ENCODE results near the gene SESTD1. TPM values are rescaled to one million over a fixed set of nuclear protein-coding genes. Genes with fewer than 3 reads are reported as not detected.

The SESTD1 gene
- total and polyA plus RNA-seq, 9 of the 15 experiments (the other 6 are each of a cell fraction or from before 2014, with no cell fraction given) = 0.32 to 5.6 (median 2.1) TPM

DNA sequence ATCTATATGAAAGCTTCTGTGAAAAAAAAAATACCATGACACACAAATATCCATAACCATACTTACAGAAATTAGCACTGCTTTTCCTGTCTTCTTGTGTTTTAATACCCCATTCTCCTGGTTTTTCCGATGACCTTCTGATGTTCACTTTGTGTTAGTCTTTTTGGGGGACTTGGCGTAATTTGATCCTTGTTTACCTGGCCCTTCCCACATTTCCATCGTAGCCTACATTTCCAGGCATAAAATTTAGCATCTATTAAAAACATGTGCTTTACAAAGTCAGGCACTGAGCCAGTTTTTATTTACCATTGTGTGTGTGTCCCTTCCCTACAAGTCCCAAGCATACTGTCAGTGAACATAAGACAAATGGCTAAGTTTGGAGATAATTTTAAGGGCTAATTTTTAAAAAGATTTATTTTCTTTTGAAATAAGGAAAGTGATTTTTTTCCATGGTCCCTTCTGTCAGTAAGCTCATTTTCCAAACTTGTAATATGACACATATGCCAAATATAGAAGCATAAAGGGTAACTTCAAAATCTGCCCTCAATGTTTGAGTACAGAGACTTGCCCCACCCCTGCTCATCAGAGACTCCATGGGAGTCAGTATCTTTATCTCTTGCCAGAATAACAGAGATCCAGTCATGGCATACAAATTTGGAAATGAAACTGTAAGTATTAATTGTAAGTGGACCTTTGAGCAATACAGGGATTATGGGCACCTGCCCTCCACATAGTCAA, 27.3 kb downstream of the SESTD1 start:
- no peaks in the 10 kb centered on the region for H3K79me2 ChIP-seq (ENCODE audit: control insufficient read depth, insufficient read depth, low read length)
- no peak overlapping the region for H3K4me2 ChIP-seq (ENCODE audit: insufficient read depth, low read length)
- no peak for FAIRE-seq
- no peak overlapping the region for H3K27ac ChIP-seq (ENCODE audit: extremely low read depth, low read depth, low read length)
- no peaks in the 10 kb centered on the region for H3K27me3 ChIP-seq (ENCODE audit: control insufficient read depth in 2 of 2, insufficient read depth in 2 of 2, low read length in 2 of 2)
- H2AFZ ChIP-seq (ENCODE audit: low read depth, low read length) = no peak overlapping the region
- H3K36me3 ChIP-seq (ENCODE audit: control insufficient read depth, insufficient read depth, low read length) = no peaks in the 10 kb centered on the region
- no peak for ATAC-seq
- no peaks in the 10 kb centered on the region for H3K9me3 ChIP-seq (replicated peaks; ENCODE audit: control insufficient read depth, insufficient read depth, low read depth, low read length)
- no peak for DNase-seq (ENCODE audit: extremely low read depth in 1 of 4, low spot score in 3 of 4)
- no peak overlapping the region for H3K4me3 ChIP-seq
- ChIA-PET CTCF (ENCODE audit: low intra/inter-chr PET ratio) (no interaction called here), POLR2A (no interaction called here)
- no peak overlapping the region for H3K9ac ChIP-seq (ENCODE audit: insufficient read depth in 1 of 2, low read depth in 2 of 2, low read length in 2 of 2)
- 0% methylated on average over 3 of the region's 3 CpGs for WGBS (ENCODE audit: insufficient coverage, low coverage, missing lambda C conversion rate)
- no peaks in the 10 kb centered on the region for H3K9me1 ChIP-seq (ENCODE audit: control insufficient read depth, insufficient read depth, low read length)
- no peaks in the 10 kb centered on the region for H4K20me1 ChIP-seq (replicated peaks; ENCODE audit: control insufficient read depth, insufficient read depth, low read length)
- H3K4me1 ChIP-seq (replicated peaks in 1 of 2; ENCODE audit: control insufficient read depth in 2 of 2, insufficient read depth in 2 of 2, low read length in 2 of 2) = no peaks in the 10 kb centered on the region
- in situ Hi-C loops (cut with MboI) = no loop called here
- intact Hi-C loops (cut with micrococcal nuclease) = no loop called here
- BruUV-seq (replicated peaks) = no TSS peak
- TF ChIP-seq, protein P1, sequence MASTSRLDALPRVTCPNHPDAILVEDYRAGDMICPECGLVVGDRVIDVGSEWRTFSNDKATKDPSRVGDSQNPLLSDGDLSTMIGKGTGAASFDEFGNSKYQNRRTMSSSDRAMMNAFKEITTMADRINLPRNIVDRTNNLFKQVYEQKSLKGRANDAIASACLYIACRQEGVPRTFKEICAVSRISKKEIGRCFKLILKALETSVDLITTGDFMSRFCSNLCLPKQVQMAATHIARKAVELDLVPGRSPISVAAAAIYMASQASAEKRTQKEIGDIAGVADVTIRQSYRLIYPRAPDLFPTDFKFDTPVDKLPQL (IDR thresholded peaks at IDR 0.05; ENCODE audit: extremely low read depth, insufficient read length) = no peak
- TF ChIP-seq SMC3 (conservative IDR thresholded peaks at IDR 0.05; ENCODE audit: insufficient read depth, low read depth, low read length) (no peak), HNRNPLL (IDR thresholded peaks at IDR 0.05; ENCODE audit: low read depth, low read length, poor library complexity, severe bottlenecking) (no peak), HMG20B (CRISPR knock-in tag; IDR thresholded peaks at IDR 0.05) (no peak), PHTF2 (CRISPR knock-in tag; IDR thresholded peaks at IDR 0.05) (no peak), RBM25 (IDR thresholded peaks at IDR 0.05; ENCODE audit: low read depth, low read length, severe bottlenecking) (no peak), PHF8 (IDR thresholded peaks at IDR 0.05; ENCODE audit: borderline replicate concordance, low read length) (no peak), ZSCAN29 (IDR thresholded peaks at IDR 0.05) (no peak), ZNF174 (CRISPR knock-in tag; IDR thresholded peaks at IDR 0.05) (no peak), RAD51 (IDR thresholded peaks at IDR 0.05; ENCODE audit: borderline replicate concordance, low read depth) (no peak), ZNF717 (CRISPR knock-in tag; IDR thresholded peaks at IDR 0.05) (no peak), SMAD2 (IDR thresholded peaks at IDR 0.05; ENCODE audit: low read depth, low read length) (no peak), NR1H2 (CRISPR knock-in tag; IDR thresholded peaks at IDR 0.05) (no peak), ARID2 (IDR thresholded peaks at IDR 0.05) (no peak)
- TF ChIP-seq, protein P2, sequence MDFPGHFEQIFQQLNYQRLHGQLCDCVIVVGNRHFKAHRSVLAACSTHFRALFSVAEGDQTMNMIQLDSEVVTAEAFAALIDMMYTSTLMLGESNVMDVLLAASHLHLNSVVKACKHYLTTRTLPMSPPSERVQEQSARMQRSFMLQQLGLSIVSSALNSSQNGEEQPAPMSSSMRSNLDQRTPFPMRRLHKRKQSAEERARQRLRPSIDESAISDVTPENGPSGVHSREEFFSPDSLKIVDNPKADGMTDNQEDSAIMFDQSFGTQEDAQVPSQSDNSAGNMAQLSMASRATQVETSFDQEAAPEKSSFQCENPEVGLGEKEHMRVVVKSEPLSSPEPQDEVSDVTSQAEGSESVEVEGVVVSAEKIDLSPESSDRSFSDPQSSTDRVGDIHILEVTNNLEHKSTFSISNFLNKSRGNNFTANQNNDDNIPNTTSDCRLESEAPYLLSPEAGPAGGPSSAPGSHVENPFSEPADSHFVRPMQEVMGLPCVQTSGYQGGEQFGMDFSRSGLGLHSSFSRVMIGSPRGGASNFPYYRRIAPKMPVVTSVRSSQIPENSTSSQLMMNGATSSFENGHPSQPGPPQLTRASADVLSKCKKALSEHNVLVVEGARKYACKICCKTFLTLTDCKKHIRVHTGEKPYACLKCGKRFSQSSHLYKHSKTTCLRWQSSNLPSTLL (IDR thresholded peaks at IDR 0.05) = no peak
- TF ChIP-seq, protein P3, sequence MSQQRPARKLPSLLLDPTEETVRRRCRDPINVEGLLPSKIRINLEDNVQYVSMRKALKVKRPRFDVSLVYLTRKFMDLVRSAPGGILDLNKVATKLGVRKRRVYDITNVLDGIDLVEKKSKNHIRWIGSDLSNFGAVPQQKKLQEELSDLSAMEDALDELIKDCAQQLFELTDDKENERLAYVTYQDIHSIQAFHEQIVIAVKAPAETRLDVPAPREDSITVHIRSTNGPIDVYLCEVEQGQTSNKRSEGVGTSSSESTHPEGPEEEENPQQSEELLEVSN (IDR thresholded peaks at IDR 0.05; ENCODE audit: borderline replicate concordance in 1 of 2, extremely low read depth in 1 of 2, insufficient read depth in 1 of 2, insufficient read length in 1 of 2, low read depth in 1 of 2, low read length in 1 of 2, poor library complexity in 1 of 2, severe bottlenecking in 1 of 2) = no peak
- TF ChIP-seq, protein P4, sequence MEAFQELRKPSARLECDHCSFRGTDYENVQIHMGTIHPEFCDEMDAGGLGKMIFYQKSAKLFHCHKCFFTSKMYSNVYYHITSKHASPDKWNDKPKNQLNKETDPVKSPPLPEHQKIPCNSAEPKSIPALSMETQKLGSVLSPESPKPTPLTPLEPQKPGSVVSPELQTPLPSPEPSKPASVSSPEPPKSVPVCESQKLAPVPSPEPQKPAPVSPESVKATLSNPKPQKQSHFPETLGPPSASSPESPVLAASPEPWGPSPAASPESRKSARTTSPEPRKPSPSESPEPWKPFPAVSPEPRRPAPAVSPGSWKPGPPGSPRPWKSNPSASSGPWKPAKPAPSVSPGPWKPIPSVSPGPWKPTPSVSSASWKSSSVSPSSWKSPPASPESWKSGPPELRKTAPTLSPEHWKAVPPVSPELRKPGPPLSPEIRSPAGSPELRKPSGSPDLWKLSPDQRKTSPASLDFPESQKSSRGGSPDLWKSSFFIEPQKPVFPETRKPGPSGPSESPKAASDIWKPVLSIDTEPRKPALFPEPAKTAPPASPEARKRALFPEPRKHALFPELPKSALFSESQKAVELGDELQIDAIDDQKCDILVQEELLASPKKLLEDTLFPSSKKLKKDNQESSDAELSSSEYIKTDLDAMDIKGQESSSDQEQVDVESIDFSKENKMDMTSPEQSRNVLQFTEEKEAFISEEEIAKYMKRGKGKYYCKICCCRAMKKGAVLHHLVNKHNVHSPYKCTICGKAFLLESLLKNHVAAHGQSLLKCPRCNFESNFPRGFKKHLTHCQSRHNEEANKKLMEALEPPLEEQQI (IDR thresholded peaks at IDR 0.05) = no peak

Measured in K562 (cell line).